ENCODE results near the gene GUCA2A. TPM values are rescaled to one million over a fixed set of nuclear protein-coding genes. Genes with fewer than 3 reads are reported as not detected.

The GUCA2A gene
- total RNA-seq, 1 donor from 2014 or later = not detected

DNA sequence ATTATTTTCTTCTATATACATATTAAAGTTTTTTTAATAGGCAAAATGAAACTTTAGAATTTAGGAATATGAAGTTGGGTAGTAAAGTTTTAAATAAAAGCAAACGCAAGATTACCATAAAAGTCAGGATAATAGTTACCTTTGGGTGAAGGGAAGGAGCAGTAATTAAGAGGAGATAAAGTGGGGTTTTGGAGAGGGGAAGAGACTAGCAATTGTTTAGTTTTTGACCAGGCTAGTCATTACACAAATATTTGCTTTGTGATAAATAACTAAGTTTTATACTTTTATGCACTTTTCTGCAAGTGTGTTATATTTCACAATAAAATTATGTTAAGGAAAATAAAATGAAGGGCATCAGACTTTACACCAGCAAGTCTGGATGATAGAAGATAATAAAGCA, 39.0 kb downstream of the GUCA2A start:
- TF ChIP-seq, protein P1, sequence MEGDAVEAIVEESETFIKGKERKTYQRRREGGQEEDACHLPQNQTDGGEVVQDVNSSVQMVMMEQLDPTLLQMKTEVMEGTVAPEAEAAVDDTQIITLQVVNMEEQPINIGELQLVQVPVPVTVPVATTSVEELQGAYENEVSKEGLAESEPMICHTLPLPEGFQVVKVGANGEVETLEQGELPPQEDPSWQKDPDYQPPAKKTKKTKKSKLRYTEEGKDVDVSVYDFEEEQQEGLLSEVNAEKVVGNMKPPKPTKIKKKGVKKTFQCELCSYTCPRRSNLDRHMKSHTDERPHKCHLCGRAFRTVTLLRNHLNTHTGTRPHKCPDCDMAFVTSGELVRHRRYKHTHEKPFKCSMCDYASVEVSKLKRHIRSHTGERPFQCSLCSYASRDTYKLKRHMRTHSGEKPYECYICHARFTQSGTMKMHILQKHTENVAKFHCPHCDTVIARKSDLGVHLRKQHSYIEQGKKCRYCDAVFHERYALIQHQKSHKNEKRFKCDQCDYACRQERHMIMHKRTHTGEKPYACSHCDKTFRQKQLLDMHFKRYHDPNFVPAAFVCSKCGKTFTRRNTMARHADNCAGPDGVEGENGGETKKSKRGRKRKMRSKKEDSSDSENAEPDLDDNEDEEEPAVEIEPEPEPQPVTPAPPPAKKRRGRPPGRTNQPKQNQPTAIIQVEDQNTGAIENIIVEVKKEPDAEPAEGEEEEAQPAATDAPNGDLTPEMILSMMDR (IDR thresholded peaks at IDR 0.05; ENCODE audit: unreplicated experiment) = no peak
- H3K27me3 Mint-ChIP-seq = peaks cover 17% of the 10 kb centered on the region

DNA sequence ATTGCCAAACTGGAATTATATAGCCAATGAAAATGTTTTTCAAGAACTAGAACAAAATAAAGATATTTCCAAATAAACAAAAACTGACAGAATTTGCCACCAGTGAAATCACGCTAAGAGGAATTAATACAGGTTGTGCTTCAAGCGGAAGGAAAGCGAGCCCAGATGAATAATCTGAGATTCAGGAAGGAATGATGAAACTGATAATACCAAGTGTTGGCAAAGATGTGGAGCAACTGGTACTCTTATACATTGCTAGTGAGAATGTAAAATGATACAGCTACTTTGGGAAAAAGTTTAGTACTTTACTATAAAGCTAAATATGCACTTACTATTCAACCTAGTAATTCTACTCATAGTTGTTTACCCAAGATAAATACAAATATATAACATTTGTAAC, 42.1 kb downstream of the GUCA2A start:
- TF ChIP-seq, protein P1 (IDR thresholded peaks at IDR 0.05; ENCODE audit: unreplicated experiment) = no peak
- DNase-seq (ENCODE audit: low spot score, unreplicated experiment) = no peak
- peaks cover 4% of the 10 kb centered on the region for H3K9me3 Mint-ChIP-seq (ENCODE audit: low read depth)

More for the DNA sequence above, 39.0 kb downstream of the GUCA2A start:
- Mint-ChIP-seq H3K27ac (no peak overlapping the region), H3K4me3 (ENCODE audit: low read depth) (no peak overlapping the region), H3K9me3 (ENCODE audit: low read depth) (peaks cover 4% of the 10 kb centered on the region), H3K4me1 (ENCODE audit: low read depth) (no peaks in the 10 kb centered on the region), H3K36me3 (ENCODE audit: insufficient read depth) (no peaks in the 10 kb centered on the region)
- DNase-seq (ENCODE audit: low spot score, unreplicated experiment) = no peak

DNA sequence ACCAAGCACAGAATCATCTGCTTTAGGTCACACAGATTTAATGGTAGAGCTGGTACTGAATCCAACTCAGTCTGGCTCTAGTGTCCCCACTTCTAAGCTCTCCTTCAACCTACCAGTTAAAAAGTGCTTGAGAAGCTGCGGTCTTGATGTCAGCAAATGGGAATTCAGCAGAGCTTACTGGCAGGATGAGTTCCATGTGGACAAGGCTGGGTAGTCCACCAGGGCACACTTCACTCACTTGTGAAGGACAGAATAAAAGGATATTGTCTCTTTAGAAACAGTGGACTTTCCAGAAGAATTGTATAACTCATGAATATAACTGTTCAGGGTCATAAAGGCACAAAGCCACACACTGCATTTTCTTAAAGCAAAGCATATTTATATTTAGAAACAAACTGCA, 46.4 kb downstream of the GUCA2A start:
- Mint-ChIP-seq H3K4me1 (ENCODE audit: low read depth) (no peaks in the 10 kb centered on the region), H3K36me3 (ENCODE audit: insufficient read depth) (no peaks in the 10 kb centered on the region), H3K27ac (no peak overlapping the region), H3K27me3 (peaks cover 19% of the 10 kb centered on the region), H3K9me3 (ENCODE audit: low read depth) (peaks cover 4% of the 10 kb centered on the region), H3K4me3 (ENCODE audit: low read depth) (no peak overlapping the region)
- no peak for DNase-seq (ENCODE audit: low spot score, unreplicated experiment)
- TF ChIP-seq, protein P1 (IDR thresholded peaks at IDR 0.05; ENCODE audit: unreplicated experiment) = no peak

More for the DNA sequence above, 42.1 kb downstream of the GUCA2A start:
- H3K4me3 Mint-ChIP-seq (ENCODE audit: low read depth) = no peak overlapping the region
- peaks cover 11% of the 10 kb centered on the region for H3K27me3 Mint-ChIP-seq
- H3K27ac Mint-ChIP-seq = no peak overlapping the region
- no peaks in the 10 kb centered on the region for H3K4me1 Mint-ChIP-seq (ENCODE audit: low read depth)
- no peaks in the 10 kb centered on the region for H3K36me3 Mint-ChIP-seq (ENCODE audit: insufficient read depth)

DNA sequence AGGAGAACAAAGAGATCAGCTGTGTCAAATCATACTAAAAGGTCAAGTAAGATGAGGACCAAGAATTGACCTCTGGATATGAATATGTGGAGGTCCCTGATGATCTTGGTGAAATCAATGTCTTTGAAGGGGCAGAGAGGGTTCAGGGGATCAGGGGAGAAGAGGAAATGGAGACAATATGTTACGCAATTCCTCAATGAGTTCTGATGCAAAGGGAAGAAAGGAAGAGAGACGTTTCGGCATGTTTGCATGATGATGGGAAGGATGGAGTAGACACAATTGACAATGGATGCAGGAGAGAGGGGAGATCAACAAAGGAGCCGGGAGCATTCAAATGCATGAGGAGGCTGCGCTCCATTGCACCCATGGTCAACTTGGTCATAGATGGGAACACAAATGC, 47.3 kb downstream of the GUCA2A start:
- H3K36me3 Mint-ChIP-seq (ENCODE audit: insufficient read depth) = no peaks in the 10 kb centered on the region
- peaks cover 4% of the 10 kb centered on the region for H3K9me3 Mint-ChIP-seq (ENCODE audit: low read depth)
- H3K4me1 Mint-ChIP-seq (ENCODE audit: low read depth) = no peaks in the 10 kb centered on the region
- TF ChIP-seq, protein P1 (IDR thresholded peaks at IDR 0.05; ENCODE audit: unreplicated experiment) = no peak
- no peak overlapping the region for H3K27ac Mint-ChIP-seq
- H3K4me3 Mint-ChIP-seq (ENCODE audit: low read depth) = no peak overlapping the region
- H3K27me3 Mint-ChIP-seq = peaks cover 23% of the 10 kb centered on the region
- DNase-seq (ENCODE audit: low spot score, unreplicated experiment) = no peak

DNA sequence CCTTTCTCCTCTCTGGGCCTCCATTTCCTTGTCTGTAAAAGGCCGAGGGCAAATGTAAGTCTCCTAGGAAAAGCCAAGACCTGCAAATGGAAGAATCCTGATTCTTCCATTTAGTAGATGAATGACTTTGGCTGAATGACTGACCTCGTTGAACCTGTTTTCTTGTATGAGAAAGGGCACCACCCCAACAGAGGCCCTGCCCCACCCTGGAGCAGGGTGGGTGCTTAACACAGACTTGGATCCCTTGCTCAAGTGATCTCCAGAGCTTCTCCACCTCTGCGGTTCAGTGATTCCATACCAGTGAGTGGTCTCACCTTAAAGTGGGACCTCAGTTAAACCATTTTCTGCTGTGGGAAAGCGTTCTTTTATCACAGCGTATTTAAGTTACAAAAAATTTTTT, 50.3 kb downstream of the GUCA2A start:
- TF ChIP-seq, protein P1 (IDR thresholded peaks at IDR 0.05; ENCODE audit: unreplicated experiment) = no peak

More for the DNA sequence above, 50.3 kb downstream of the GUCA2A start:
- Mint-ChIP-seq H3K36me3 (ENCODE audit: insufficient read depth) (no peaks in the 10 kb centered on the region), H3K27ac (no peak overlapping the region), H3K27me3 (peaks cover 23% of the 10 kb centered on the region), H3K4me3 (ENCODE audit: low read depth) (no peak overlapping the region), H3K9me3 (ENCODE audit: low read depth) (no peaks in the 10 kb centered on the region), H3K4me1 (ENCODE audit: low read depth) (no peaks in the 10 kb centered on the region)
- DNase-seq (ENCODE audit: low spot score, unreplicated experiment) = no peak

Other genes starting within 250 kb of the GUCA2A start
- 1.1 and 1.6 TPM in 2 replicates for gene HIVEP3, start 245.8 kb downstream of the GUCA2A start, total RNA-seq
- 0.89 and 1.3 TPM in 2 replicates for gene GUCA2B, start 11.3 kb downstream of the GUCA2A start, total RNA-seq
- gene FOXJ3, start 170.5 kb upstream of the GUCA2A start, total RNA-seq = 63.0 and 64.4 TPM in 2 replicates
- 3.5 and 3.9 TPM in 2 replicates for gene RIMKLA, start 216.0 kb upstream of the GUCA2A start, total RNA-seq